ENCODE measurements around the gene SLC30A1. TPM values are rescaled to one million over a fixed set of nuclear protein-coding genes. Genes with fewer than 3 reads are reported as not detected.
"Not testable (repeated sequence)": the region's sequence is repeated elsewhere in the genome, so short reads cannot be mapped to it uniquely, and the experiment has no call there.

Gene SLC30A1, protein sequence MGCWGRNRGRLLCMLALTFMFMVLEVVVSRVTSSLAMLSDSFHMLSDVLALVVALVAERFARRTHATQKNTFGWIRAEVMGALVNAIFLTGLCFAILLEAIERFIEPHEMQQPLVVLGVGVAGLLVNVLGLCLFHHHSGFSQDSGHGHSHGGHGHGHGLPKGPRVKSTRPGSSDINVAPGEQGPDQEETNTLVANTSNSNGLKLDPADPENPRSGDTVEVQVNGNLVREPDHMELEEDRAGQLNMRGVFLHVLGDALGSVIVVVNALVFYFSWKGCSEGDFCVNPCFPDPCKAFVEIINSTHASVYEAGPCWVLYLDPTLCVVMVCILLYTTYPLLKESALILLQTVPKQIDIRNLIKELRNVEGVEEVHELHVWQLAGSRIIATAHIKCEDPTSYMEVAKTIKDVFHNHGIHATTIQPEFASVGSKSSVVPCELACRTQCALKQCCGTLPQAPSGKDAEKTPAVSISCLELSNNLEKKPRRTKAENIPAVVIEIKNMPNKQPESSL
- total RNA-seq (1 to 10 TPM; 9.4 to 9.7 TPM), polyA plus RNA-seq (1 to 10 TPM in 2 of 3 donors, under 1 TPM in 1; 0.98 to 2.2 (median 1.6) TPM), total RNA-seq (14.8 to 24.5 (median 16.4) reads per million in 6 experiments)

GRCh38 chr1:211578640-211579439 lies at the start of gene SLC30A1:
TSS of gene SLC30A1 (minus strand) at chr1:211579161. CDS start at chr1:211578612, 549 bp downstream.
- peaks cover 0 to 16% (median 0%) of the 10 kb centered on the region in 3 donors for H3K36me3 Mint-ChIP-seq
- ATAC-seq (peak; percentile 86 to 92), DNase-seq (peak; percentile 98 to 100 (median 99))
- peak within 1 kb of the TSS; percentile 55 to 94 (median 92) for H3K27ac Mint-ChIP-seq
- H3K4me3 Mint-ChIP-seq = peak within 1 kb of the TSS; percentile 81 to 96 (median 93)
- no peaks in the 10 kb centered on the region for H3K27me3 Mint-ChIP-seq
- POLR2A ChIA-PET = interaction anchor here (0.6 to 1.8 kb wide), 7 partner anchors 9 to 797 kb away, joined by 3 to 4 read pairs (median 3); no protein-coding TSS in a partner anchor
- H3K4me1 Mint-ChIP-seq = peaks cover 7 to 59% (median 43%) of the 10 kb centered on the region in 4 donors
- H3K9me3 Mint-ChIP-seq = no peaks in the 10 kb centered on the region

DNA sequence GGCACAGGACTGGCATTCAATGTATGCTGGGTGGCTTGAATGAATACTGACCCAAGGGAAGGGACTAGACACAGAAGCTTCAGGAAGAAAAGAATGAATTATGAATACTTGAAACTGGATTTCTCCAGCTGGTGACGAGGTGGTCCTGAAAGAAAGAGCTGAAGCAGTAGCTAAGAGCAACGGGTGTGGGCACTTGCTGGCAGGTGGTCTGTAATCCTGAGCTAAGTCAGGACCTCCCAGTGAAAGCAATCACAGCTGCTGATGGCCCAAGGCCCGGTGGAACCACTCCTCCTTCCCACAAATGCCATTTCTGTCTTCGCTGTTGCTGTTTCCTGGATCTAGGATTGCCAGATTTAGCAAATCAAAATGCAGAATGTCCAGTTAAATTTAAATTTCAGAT lies 49.5 kb upstream of the SLC30A1 start:
- peak overlapping the region in 1 of 10 donors; percentile 61 for H3K27ac Mint-ChIP-seq
- peaks cover 0 to 5% (median 3%) of the 10 kb centered on the region in 4 donors for H3K4me1 Mint-ChIP-seq
- POLR2A ChIA-PET = no interaction called here
- H3K27me3 Mint-ChIP-seq = peaks cover 0 to 10% (median 2%) of the 10 kb centered on the region in 5 donors
- no peaks in the 10 kb centered on the region for H3K9me3 Mint-ChIP-seq
- no peaks in the 10 kb centered on the region for H3K36me3 Mint-ChIP-seq
- H3K4me3 Mint-ChIP-seq = no peak overlapping the region
- DNase-seq (no peak), ATAC-seq (no peak)

- no peak for DNase-seq
- peaks cover 0 to 5% (median 2%) of the 10 kb centered on the region in 4 donors for H3K4me1 Mint-ChIP-seq
- H3K36me3 Mint-ChIP-seq = no peaks in the 10 kb centered on the region
- ATAC-seq = no peak
- no peak overlapping the region for H3K4me3 Mint-ChIP-seq
- no peak overlapping the region for H3K27ac Mint-ChIP-seq
- no peaks in the 10 kb centered on the region for H3K9me3 Mint-ChIP-seq
- POLR2A ChIA-PET = no interaction called here
- H3K27me3 Mint-ChIP-seq = peaks cover 0 to 10% (median 2%) of the 10 kb centered on the region in 5 donors
These were observed 48.3 kb upstream of the SLC30A1 start for GRCh38 chr1:211627259-211627658.

DNA sequence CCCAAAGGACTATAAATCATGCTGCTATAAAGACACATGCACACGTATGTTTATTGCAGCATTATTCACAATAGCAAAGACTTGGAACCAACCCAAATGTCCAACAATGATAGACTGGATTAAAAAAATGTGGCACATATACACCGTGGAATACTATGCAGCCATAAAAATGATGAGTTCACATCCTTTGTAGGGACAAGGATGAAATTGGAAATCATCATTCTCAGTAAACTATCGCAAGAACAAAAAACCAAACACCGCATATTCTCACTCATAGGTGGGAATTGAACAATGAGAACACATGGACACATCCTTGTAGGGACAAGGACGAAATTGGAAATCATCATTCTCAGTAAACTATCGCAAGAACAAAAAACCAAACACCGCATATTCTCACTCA lies 46.9 kb upstream of the SLC30A1 start:
- DNase-seq, H3K27me3 Mint-ChIP-seq, H3K27ac Mint-ChIP-seq, H3K4me3 Mint-ChIP-seq, H3K4me1 Mint-ChIP-seq, H3K36me3 Mint-ChIP-seq, ATAC-seq, H3K9me3 Mint-ChIP-seq, POLR2A ChIA-PET: not testable (repeated sequence)

- no peaks in the 10 kb centered on the region for H3K9me3 Mint-ChIP-seq
- no peak overlapping the region for H3K27ac Mint-ChIP-seq
- H3K27me3 Mint-ChIP-seq = peaks cover 0 to 2% (median 0%) of the 10 kb centered on the region in 5 donors
These were observed 46.1 kb upstream of the SLC30A1 start for GRCh38 chr1:211625040-211625439.

GRCh38 chr1:211623515-211623914 lies 44.6 kb upstream of the SLC30A1 start:
- peaks cover 0 to 2% (median 0%) of the 10 kb centered on the region in 5 donors for H3K27me3 Mint-ChIP-seq
- ATAC-seq (no peak), DNase-seq (no peak)
- no peak overlapping the region for H3K4me3 Mint-ChIP-seq
- POLR2A ChIA-PET = no interaction called here
- no peaks in the 10 kb centered on the region for H3K36me3 Mint-ChIP-seq
- no peak overlapping the region for H3K27ac Mint-ChIP-seq
- no peaks in the 10 kb centered on the region for H3K9me3 Mint-ChIP-seq
- peaks cover 0 to 5% (median 2%) of the 10 kb centered on the region in 4 donors for H3K4me1 Mint-ChIP-seq

More at GRCh38 chr1:211625040-211625439, 46.1 kb upstream of the SLC30A1 start:
- Mint-ChIP-seq H3K36me3 (no peaks in the 10 kb centered on the region), H3K4me1 (peaks cover 0 to 5% (median 2%) of the 10 kb centered on the region in 4 donors), H3K4me3 (no peak overlapping the region)
- POLR2A ChIA-PET = interaction anchor here (0.6 to 1.4 kb wide), 3 partner anchors 37 to 1236 kb away, joined by 3 to 4 read pairs (median 4); partner anchors contain the start of gene SLC30A1
- ATAC-seq (peak; percentile 72 to 93), DNase-seq (peak in 7 of 10 donors; percentile 8 to 69 (median 27))

DNA sequence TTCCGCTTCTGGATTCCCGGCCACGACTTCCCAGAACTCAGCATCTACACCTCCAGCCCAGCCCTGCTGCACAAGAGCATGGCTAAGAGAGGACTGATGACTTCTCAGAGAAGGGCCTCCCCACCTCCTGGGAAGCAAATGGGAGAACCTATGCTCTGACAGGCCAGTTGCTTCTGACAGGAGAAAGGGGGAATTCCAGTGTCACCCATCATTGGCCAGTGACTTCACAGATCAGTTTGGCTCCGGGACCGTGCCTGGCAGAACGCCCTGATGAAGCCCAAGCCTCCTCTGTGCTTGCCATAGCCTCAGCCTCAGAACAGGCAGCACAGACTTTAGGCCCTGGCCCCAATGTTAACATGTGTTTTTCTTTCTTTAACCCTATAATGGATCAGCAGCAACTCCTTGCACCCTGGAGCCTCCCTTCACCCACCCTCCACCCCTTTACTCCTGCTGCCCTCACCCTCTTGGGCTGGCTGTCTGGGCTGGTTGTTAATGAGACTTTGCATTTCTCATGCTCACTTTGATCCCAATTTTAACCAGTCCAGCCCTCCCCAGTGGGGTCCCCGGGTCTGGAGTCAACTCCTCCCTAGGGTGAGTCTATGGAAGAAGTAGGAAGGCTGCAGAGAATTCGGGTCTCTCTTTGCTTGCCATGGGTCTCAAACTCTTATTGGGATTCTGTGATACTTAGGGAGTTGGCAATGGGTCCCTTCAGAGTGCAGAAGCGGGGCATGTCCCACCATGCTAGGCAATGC lies 42.7 kb upstream of the SLC30A1 start:
- DNase-seq = no peak
- POLR2A ChIA-PET = no interaction called here
- H3K36me3 Mint-ChIP-seq = no peaks in the 10 kb centered on the region
- ATAC-seq = no peak
- no peak overlapping the region for H3K4me3 Mint-ChIP-seq
- H3K27me3 Mint-ChIP-seq = no peaks in the 10 kb centered on the region
- H3K4me1 Mint-ChIP-seq = peaks cover 0 to 5% (median 2%) of the 10 kb centered on the region in 4 donors
- no peak overlapping the region for H3K27ac Mint-ChIP-seq
- H3K9me3 Mint-ChIP-seq = no peaks in the 10 kb centered on the region

GRCh38 chr1:211620097-211620496 lies 41.1 kb upstream of the SLC30A1 start:
- H3K27ac Mint-ChIP-seq = no peak overlapping the region
- no peaks in the 10 kb centered on the region for H3K36me3 Mint-ChIP-seq
- DNase-seq (no peak), ATAC-seq (no peak)
- H3K9me3 Mint-ChIP-seq = no peaks in the 10 kb centered on the region
- H3K27me3 Mint-ChIP-seq = no peaks in the 10 kb centered on the region
- H3K4me3 Mint-ChIP-seq = no peak overlapping the region
- peaks cover 0 to 5% (median 2%) of the 10 kb centered on the region in 4 donors for H3K4me1 Mint-ChIP-seq
- POLR2A ChIA-PET = no interaction called here

DNA sequence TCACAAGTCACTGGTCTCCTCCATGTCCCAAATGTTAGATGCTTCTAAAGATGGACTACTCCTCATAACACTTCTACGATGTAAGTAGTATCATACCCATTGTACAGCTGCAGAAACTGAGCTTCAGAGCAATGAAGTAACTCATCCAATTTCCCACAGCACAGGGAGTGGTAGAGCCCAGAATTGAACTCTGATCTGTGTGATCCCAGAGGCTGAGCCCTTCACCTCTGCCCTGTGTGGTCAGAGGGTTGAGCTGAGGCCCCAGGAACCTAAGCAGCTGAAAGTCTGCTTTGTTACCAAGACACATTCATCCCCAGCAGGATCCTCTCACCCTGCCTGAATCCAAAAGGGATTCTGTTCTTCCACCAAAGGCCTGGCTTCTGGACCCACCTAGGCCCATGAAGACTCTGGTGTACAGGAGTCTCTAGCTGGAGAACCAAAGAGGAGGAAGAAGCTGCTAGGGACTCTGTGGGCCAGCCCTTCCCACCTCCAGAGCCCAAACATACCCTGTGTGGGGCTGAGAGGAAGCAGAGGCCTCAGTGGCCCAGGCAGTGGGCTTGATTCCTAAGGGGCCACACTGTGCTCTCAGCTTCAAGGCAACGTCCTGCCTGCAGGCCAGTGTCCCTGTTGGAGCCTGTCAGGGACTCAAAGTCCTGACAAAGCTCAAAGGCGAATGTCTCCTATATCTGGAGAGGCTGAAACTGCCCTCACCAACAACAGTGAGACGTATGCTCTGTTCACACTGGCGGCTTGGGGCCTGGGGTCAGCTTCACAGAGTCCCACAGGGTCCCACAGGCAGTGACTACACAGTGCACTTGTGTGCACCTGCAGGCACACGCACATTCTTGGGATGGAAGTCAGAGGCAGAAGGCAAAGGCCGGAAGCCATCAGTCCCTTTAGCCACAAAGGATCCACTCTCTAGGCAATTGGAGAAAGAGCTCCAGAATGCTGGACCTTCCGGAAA lies 40.4 kb upstream of the SLC30A1 start:
- POLR2A ChIA-PET = interaction anchor here (0.7 kb wide), 1 partner anchor 13 kb away, joined by 3 read pairs; no protein-coding TSS in a partner anchor
- Mint-ChIP-seq H3K27me3 (no peaks in the 10 kb centered on the region), H3K4me3 (no peak overlapping the region), H3K4me1 (peaks cover 0 to 5% (median 1%) of the 10 kb centered on the region in 4 donors), H3K9me3 (no peaks in the 10 kb centered on the region), H3K27ac (no peak overlapping the region), H3K36me3 (no peaks in the 10 kb centered on the region)
- no peak for ATAC-seq
- no peak for DNase-seq

DNA sequence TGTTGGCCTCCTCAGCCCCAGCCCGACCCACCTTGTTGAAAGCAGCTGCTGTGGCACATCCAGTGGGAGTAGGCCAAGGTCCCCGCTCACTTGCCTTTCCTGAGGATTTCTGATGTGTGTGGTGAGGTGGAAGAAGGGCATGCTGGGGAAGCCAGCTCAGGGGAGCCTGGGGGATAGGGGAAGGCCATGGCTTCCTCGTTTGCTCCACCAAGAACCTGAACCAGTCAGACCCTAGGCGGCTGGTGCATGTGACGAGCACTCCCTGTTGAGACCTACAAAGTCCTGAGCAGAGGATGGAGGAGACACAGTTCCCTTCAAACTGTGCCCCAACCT lies 38.0 kb upstream of the SLC30A1 start:
- Mint-ChIP-seq H3K27ac (no peak overlapping the region), H3K4me3 (no peak overlapping the region), H3K9me3 (no peaks in the 10 kb centered on the region), H3K4me1 (peaks cover 0 to 4% (median 0%) of the 10 kb centered on the region in 4 donors), H3K27me3 (no peaks in the 10 kb centered on the region), H3K36me3 (no peaks in the 10 kb centered on the region)
- POLR2A ChIA-PET = no interaction called here
- DNase-seq (no peak), ATAC-seq (no peak)

GRCh38 chr1:211616231-211616964 lies 37.4 kb upstream of the SLC30A1 start:
- ATAC-seq (no peak), DNase-seq (no peak)
- POLR2A ChIA-PET = no interaction called here
- H3K27me3 Mint-ChIP-seq = no peaks in the 10 kb centered on the region
- H3K9me3 Mint-ChIP-seq = no peaks in the 10 kb centered on the region
- H3K36me3 Mint-ChIP-seq = no peaks in the 10 kb centered on the region
- H3K27ac Mint-ChIP-seq = no peak overlapping the region
- H3K4me3 Mint-ChIP-seq = no peak overlapping the region
- H3K4me1 Mint-ChIP-seq = peaks cover 0 to 4% (median under 1%) of the 10 kb centered on the region in 4 donors

Measured in naive thymus-derived CD8-positive, alpha-beta T cell (primary cell).